Activated gamma-delta T cell treated with Interleukin-2 at 50 U/mL for 16 hours (primary cell): ENCODE data around the gene VSTM2B.

Source experiments
- DNase-seq: peaks from one replicate; pipeline ENCODE4 v3.0.0-alpha.2; 2020

Gene VSTM2B

DNA sequence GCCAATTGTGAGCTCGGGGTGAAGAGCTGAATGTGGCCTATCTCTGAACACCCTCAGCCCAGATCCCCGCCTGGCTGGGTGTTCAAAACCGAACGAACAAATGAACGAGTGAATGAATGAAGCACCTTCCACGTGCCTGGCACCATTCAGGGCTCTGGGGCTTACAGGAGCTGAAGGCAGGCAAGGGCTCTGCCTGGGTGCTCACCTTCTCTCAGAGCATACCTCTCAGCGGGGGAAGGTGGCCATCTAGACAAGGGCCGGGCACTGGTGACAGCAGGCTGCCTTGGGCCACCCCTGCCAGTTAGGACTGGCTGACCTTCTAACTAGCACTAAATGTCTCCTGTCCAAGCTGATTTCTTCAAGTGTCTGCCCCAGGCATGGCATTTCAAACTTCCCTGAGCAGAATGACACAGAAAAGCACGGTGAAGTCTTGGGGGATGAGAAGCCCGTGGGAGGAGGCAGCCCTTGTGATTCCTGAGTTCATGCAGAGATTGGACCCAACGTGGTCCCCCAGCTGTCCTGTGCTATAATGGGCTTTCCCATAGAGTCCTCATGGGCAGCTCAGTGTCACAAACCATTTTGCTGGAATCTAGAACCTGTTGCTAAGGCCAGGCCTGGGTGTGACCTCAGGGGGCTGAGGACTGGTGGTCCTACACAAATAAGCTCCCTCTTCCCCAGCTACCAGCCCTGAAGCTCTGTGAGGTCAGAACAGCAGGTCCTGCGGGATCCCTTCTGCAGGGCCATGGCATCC lies 27.9 kb upstream of the VSTM2B start:
- no peak for DNase-seq

DNA sequence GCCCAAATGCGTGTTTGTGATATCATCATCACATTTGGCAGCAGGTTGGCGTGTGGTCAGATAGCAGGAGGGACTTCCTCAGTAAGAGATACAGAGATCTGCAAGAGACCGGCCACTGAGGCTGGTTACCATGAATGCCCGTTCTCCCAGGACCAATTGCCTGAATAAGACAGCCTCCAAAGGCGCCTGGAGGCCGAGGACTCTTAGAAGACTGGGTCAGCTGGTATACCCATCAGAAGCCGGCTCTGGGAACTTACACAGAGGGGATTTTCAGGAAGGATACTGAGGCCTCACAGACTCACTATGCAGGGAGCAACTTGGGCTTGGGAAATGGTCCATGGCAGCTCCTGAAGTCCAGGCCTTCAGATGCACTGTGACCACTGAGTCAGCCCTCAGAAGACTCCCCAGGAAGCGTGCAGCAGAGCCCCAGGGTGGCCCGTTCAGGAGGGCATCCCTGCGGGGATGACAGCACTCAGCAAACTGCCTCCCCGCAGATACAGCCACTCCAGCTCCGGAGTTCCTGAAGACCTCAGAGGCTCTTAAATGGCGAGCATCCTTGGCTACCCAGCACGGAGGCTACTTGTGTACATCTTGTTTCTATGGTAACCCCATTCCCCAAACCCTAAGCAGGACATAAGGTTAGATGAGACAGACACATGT lies 26.4 kb upstream of the VSTM2B start:
- no peak for DNase-seq

DNA sequence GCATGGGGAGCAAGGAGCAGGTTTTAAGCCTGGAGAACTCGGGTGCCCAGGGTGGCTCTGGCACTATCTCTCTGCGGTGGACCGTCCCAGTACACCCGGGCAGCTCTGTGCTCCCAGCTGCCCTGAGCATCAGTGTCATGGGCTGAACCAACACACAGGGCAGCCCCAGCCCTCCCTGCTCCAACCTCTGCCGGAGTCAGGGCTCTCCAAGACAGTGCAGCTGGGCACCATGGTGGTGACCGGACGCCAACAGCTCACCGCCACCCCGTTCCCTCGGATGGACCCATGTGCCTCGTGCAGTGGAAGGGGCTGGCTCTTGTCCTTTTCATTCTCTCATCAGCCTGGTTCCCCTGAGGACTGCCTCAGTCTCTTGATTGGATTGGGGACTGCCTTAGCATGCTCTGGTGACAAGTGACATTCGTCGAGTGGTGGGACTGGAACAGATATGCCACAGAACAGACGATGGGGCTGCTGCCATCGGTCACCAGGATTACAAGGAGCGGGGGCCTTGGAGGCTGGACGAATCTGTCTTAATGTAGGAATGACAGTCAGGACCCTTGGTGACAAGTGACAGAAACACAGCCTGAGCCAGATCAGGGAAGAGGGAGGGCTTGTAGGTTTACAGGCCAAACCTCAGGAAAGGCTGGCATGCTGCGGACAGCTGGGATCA lies 25.7 kb upstream of the VSTM2B start:
- DNase-seq, result no peak

DNA sequence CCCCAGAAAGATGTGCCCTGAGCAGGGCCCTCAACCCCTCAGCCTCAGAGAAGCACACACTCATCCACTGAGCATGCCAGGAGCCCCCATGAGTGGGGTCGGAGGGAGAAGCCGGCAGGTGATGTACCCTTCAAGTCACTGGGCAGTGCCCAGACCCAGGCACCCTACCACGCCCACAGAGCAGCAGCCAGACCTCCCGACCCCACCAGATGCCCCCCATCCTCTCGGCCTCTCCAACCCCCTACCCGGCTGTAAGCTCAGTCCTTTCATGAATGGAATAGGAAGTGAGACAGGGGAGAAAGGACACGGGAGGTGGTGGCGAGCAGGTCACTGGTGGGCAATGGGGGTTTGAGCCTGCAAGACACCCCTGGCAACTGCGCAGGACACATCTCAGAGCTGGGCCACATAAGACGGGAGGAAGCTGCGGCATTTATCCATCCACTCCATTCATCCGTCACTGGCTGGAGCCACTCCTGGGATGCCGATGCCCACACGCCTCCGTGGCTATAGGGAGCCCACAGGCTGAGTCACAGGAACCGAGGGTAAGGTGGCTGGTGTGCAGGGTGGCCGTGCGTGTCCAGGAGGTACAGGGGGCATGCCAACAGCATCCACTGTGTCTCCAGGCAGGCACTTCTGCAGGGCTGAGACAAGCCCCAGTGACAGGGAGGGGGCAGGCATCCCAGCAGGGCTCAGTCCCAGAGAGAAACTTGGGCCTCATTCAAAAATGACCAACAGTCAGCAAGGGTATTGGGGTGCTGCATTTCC lies 23.8 kb upstream of the VSTM2B start:
- DNase-seq, result no peak

DNA sequence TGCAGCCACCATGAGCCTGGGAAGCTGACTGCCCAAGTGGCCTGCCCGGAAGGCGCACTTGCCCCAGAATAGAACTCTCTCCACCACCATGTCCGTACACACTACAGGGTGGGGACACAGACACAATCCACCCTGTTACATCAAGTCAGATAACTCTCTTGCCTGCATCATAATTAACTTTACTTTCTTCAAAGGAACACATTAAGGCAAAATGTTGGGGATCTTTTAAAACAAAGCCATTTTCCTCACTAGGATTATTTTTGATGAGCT lies 23.3 kb upstream of the VSTM2B start:
- no peak for DNase-seq

DNA sequence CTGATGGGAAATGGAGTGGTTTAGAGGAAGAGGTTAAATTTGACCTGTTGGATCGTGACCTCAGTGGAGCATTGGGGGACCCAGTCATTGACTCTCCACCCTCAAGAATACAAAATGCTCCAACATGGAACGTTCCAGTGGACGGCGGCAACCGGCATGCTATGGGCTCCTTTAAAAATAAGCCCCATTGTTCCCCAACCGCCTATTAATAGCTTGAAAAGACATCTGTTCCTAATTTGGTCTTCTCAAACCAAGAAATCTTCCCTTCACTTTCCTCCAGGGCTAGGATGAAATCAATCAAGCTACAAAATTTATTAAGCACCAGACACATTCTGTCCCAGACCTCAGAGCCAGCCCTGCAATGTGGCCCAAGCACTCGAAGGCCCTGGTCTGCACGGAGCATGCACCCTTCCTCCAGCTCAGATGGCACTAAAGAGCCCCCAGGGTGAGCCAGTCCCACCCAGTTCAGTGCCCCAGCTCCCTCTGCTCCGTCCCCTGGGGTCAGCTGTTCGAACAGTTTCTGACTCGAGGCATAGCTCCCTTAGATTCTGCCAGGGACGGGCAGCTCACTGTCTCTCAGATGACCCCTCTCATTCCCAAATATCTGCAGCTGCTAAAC lies 22.5 kb upstream of the VSTM2B start:
- DNase-seq, result no peak

DNA sequence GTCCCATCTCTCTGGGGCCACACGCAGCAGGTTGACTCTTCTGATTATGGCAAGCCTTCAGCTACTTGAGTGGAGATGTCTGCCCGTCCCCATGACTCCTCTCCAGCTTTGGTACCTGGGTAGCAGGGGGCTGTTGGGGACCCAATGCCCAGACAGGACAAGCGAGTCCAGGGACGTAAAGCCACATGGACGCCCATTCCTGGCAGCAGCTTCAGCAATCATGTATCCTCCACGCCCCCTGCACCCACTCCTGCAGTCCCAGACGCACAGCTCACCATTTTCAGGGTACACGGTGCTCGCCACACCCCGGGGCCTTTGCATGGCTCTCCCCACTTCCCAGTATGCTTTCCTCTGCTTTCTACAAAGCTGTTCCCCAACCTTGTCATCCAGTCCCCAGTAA lies 22.0 kb upstream of the VSTM2B start:
- no peak for DNase-seq

DNA sequence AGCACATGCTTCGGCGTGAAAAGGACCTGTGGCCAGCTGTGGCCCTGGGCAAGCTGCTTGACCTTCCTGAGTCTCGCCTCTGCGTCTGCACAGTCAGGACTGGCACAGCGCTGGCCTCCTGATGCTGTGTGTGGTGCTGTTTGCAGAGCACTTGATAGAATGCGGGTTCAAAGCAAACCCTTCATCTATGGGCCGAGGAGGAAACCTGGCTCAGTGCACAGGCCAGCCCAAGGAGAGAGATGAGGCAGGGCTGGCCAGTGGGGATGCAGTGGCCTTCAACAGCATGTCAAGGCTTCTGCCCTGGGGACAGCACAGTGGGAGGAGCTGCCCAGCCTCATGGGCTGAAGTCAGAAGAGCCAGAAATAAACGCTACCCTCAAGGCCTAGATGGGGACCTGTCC lies 21.3 kb upstream of the VSTM2B start:
- no peak for DNase-seq

DNA sequence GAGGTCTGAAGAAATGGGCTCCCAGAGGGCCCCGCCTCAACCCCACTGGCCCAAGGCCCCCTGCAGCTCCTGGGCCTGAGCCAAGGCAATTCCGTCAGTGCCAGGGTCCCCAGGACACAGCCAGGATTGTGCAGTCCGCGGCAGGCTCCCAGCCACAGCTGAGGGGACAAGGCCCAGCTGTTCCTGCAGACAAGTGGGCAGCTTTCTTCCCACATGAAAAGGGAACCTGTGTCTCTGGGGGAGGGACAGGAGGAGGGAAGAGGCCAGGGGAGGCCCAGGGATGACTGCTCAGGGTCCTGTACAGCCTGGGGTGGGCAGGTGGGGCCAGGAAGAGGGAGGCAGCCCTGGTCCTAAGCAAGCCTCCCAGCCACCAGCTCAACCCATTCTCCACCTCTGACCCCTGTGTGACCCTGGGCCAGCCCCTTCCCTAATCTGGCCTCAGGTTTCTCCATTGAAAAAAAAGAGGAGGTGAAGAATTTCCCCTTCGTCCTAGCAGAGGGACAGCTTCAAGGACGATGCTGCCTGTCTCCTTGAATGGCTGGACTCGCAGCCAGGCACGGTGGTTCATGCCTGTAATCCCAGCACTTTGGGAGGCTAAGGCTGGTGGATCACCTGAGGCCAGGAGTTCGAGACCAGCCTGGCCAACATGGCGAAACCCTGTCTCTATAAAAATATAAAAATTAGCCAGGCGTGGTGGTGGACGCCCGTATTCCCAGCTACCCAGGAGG lies 20.5 kb upstream of the VSTM2B start:
- no peak for DNase-seq

DNA sequence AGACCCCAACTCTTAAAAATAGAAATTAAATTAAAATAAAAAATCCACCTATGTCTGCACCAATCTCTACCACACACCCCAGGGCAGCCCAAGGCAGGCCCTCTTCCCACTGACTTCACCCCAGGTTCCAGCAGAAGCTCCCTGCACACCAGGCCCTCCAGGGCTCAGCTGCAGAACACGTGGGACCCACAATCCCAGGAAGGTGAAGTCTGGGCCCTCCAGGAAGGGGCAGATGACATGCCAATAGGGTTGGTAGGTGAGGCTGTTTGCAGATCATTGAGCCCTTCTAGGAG lies 19.2 kb upstream of the VSTM2B start:
- no peak for DNase-seq

DNA sequence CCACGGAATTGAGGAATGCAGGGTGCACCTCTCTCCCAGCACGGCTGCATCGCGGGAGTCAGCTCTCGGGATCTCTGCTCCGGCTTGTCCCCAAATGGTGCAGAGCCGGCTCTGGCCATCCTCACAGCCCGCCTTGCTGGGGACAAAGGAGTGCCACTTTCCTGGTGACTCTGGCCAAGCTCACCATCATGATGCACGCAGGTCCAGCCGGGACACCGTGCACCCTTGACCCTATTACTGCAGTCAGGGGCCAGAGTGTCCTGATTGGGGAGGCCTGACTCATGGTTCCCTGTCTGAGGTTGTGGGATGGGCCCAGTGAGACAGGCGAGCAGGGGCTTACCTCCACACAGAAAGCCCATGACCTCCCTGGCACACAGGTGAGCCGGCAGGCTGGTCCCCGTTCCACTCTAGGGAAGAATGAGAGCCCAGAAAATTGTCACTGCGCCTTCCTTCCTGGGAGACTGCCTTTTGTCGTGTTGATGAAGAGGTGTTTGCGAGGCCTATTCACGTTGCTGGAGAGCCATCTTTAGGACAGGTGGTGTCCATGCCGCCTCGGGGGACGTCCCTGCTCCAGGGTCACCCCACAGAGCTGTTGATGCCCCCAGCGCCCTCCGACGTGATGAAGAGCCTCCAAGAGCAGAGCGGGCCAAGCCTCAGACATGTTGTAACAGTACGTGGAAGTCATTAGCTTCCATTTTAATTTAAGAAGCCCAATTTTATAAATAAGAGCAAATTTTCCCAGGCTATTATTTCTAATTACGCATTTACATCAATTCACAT lies 18.5 kb upstream of the VSTM2B start:
- DNase-seq, result no peak

DNA sequence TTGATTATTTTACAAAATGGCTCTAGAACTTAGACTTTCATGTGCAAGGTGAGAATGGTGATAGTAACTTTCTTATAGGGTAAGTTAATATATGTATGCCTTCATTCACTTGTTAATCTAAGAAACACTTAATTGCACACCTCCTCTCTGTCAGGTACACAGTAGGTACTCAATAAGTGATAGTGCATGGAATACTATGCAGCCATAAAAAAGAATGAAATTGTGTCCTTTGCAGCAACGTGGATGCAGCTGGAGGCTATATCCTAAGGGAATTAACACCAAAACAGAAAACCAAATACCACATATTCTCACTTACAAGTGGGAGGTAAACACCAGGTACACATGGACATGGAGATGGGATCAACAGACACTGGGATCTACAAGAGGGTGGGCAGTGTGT lies 17.6 kb upstream of the VSTM2B start:
- DNase-seq, result no peak

DNA sequence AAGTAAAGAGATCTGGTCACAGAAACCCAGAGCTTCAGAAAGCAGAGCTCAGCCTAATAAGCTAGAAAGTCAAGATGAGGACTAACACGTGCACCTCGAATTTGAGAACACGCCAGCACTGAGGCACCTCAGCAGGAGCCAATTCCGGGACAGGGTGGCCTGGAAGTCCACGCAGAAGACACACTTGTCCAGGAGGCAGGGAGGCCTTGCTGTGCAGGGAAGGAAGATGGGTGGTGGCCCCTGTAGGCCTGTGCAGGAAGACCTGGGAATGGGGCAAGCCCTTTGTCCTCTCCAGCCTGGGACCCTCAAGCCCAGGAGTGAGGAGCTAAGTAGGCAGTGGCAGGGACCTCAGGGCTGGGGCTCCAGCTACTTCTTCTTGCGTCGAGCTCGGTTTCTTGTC lies 16.3 kb upstream of the VSTM2B start:
- no peak for DNase-seq

DNA sequence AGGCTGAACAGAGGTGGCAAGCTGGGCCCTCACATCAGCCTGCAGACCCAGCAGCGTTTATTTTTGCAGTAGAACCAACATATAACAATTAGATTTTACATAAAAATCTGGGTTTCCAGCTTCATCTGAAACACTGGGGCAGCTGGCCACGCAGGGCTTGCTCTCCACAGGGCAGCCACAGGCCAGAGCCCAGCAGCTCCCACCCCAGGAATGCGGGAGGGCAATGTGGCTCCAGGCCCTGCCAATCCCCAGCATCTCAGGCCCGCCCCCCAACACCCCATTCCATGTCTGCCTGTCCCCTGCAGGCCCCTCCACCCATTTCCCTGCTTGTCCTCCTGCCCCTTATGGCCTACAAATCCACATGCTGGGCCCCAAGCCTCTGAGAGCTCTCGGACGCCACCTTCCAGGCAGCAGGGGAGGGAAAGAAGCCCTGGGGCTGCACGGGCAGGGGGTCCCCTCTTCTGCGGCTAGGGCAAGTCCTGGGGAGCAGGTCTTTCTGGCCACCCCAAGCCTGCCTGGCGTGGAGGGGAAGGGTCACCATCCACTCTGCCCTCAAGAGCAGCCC lies 15.0 kb upstream of the VSTM2B start:
- no peak for DNase-seq

DNA sequence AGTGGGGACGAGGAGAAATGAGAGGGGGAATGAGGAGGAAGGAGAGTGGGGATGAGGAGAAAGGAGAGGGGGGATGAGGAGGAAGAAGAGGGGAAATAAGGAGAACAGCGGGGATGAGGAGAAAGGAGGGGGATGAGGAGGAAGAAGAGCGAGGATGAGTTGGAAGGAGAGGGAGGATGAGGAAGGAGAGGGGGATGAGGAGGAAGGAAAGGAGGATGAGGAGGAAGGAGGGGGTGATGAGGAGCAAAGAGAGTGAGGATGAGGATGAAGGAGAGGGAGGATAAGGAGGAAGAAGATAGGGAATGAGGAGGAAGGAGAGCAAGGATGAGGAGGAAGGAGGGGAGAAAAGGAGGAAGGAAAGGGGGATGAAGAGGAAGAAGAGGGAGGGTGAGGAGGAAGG lies 14.0 kb upstream of the VSTM2B start:
- DNase-seq, result no peak

DNA sequence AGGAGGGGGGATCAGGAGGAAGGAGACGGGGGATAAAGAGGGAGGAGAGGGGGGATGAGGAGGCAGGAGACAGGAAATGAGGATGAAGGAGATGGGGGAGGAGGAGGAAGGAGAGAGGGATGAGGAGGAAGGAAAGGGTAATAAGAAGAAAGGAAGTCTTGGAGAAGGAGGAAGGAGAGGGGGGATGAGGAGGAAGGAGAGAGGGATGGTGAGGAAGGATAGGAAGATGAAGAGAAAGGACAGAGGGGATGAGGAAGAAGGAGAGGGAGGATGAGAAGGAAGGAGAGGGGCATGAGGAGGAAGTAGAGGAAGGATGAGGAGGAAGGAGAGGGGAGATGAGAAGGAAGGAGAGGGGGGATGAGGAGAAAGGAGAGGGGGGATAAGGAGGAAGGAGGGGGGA lies 13.0 kb upstream of the VSTM2B start:
- DNase-seq, result no peak

DNA sequence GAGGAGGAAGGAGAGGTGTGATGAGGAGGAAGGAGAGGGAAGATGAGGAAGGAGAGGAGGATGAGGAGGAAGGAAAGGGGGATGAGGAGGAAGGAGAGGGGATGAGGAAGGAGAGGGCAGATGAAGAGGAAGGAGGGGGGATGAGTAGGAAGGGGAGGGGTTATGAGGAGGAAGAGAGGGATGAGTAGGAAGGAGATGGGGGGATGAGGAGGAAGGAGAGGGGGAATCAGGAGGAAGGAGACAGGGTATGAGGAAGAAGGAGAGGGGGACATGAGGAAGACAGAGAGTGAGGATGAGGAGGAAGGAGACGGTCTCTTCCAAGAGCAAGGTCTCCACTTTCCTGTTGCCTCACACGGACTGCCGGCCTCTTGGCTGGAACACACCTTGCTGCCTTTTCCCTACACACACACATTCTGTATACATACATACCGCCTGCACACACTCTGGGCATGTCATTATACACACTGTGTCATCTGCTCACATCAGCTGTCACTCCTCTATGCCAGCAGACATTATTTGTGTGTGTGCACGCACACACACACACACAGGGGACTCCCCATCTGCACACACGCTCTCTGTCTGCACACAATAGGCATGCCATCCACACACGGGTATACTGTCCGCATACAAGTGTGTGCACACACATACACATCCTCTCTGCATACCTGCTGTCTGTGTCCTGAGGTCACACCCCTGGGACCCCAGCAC lies 11.1 kb upstream of the VSTM2B start:
- DNase-seq, result no peak

DNA sequence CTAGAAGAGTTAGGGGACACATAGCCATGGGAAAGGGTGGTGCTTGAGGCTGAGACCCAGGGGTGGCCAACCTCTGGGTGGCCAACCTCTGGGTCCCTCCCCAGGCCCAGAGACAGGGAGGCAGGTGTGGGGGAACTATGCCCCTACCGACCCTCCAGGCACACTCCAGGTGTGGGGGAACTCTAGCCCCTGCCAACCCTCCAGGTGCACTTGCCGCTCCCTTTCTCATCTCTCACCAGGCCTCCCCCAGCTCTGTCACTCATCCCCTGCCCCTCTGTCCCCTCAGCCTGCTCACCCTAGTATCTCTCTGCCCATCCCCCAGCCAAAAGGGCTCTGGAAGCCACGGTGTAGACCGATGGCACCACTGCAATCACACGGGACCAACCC lies 10.6 kb upstream of the VSTM2B start:
- DNase-seq, result no peak

DNA sequence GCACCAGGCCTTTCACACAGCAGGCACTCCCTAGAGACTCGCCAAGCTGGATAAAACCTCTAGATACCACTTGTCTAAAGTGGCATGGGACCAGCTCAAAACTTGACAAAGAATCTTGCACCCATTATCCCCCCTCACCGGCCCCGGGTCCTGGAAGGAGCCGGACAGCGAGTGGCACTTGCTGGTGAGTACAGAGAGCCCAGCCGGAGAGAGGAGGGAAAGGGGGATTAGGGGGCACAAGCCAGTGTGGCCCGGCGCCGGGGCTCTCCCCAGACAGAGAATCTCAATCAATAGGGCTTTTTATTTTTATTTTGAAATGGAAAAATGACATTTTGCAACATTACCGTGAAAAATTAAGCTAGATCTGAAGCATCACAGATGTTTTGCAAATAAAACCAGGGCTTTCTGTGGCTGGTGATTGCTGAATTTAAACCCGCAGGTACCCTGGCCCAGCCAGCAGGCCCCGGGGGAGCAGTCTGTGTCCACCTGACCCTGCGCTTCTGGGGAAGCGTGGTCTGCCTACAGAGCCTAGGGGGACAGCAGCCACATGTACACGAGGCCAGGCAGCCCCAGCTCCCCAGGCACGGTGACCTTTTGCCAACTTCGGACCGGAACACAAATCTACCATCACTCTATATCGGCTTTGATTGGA lies 10.0 kb upstream of the VSTM2B start:
- no peak for DNase-seq

DNA sequence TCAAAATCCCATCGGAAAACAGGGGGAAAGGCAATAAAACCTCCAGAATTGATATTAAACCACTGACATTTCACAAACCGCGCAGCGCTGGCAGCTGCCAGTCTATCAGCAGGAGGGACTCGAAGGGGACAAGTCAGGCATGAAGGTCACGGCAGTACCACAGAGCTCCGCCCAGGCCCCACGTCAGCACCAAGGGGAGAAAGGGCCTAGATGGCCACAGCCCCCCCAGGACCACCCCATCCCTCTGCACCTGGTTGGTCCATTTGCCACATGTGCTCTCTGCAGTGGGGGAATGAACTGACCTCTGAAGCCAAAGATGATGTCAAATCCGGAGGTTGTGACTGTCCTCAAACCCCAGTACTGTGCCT lies 9.5 kb upstream of the VSTM2B start:
- DNase-seq, result no peak
